Transverse colon (tissue), 4 donors: Measurements from ENCODE around the gene KRTAP10-10.

Experiments used
- CTCF ChIP-seq, 5 experiments: fragments of 200-600 bp in 3 of 5; fragments of 450-650 bp in 2 of 5; sonication (generic) in 3 of 5; IDR thresholded peaks; 1 replicate in 2 of 5; 2 replicates in 3 of 5; pipeline ENCODE4 v1.5.1; 2016 to 2017; ENCODE audit warnings: antibody characterized with exemption in 5 of 5, inconsistent platforms in 3 of 5, mild to moderate bottlenecking in 2 of 5, moderate library complexity in 1 of 5
- EP300 ChIP-seq: sonication (generic); formaldehyde crosslinking; IDR thresholded peaks from one replicate; pipeline ENCODE4 v1.6.1; 2017; ENCODE audit warnings: antibody characterized with exemption, low read depth
- POLR2A ChIP-seq: fragments of 450-650 bp; IDR thresholded peaks from one replicate; pipeline ENCODE4 v1.6.1; 2016; ENCODE audit warnings: antibody characterized with exemption, mild to moderate bottlenecking, moderate library complexity
- POLR2AphosphoS5 ChIP-seq, 3 donors: sonication (generic); formaldehyde crosslinking; IDR thresholded peaks; one replicate each; pipeline ENCODE4 v1.6.1; 2016; ENCODE audit warnings: antibody characterized with exemption in 3 of 3

GRCh38 chr21:44647222-44647552 lies 10.0 kb downstream of the KRTAP10-10 start:
- TF ChIP-seq POLR2A (no peak), CTCF (IDR thresholded peaks at IDR 0.05) (no peak), POLR2AphosphoS5 (IDR thresholded peaks at IDR 0.05) (no peak), EP300 (no peak)
